Measurements from ENCODE around the gene NUTM2G. TPM values are rescaled to one million over a fixed set of nuclear protein-coding genes. Genes with fewer than 3 reads are reported as not detected.
A peak's percentile ranks its signal among the peaks of the same experiment; 100 is the strongest.
"Not testable (repeated sequence)": the region's sequence is repeated elsewhere in the genome, so short reads cannot be mapped to it uniquely, and the experiment has no call there.

NUTM2G gene, protein sequence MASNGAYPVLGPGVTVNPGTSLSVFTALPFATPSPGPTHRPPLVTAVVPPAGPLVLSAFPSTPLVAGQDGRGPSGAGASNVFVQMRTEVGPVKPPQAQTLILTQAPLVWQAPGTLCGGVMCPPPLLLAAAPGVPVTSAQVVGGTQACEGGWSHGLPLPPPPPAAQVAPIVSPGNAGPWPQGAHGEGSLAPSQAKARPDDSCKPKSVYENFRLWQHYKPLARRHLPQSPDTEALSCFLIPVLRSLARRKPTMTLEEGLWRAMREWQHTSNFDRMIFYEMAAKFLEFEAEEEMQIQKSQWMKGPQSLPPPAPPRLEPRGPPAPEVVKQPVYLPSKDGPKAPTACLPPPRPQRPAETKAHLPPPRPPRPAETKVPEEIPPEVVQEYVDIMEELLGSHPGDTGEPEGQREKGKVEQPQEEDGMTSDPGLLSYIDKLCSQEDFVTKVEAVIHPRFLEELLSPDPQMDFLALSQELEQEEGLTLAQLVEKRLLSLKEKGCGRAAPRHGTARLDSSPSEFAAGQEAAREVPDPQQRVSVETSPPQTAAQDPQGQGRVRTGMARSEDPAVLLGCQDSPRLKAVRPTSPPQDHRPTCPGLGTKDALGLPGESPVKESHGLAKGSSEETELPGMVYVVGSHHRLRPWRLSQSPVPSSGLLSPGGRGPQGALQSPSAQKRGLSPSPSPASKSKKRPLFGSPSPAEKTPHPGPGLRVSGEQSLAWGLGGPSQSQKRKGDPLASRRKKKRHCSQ
- total RNA-seq = not detected
- long read RNA-seq, partial matches to known transcripts = 0 of 2 reads
- long read RNA-seq, other reads (novel, unspliced or antisense) = 2 of 2 reads

- intact Hi-C loops (cut with DNase I); H3K36me3 ChIP-seq: not testable (repeated sequence)
These were observed at the start of gene NUTM2G for GRCh38 chr9:96928543-96928942. Gene NUTM2G (plus strand): TSS chr9:96928843. CDS start chr9:96929025, 182 bp downstream.

GRCh38 chr9:96883922-96884321 lies 44.7 kb upstream of the NUTM2G start:
- Histone ChIP-seq H3K4me3 (no peak overlapping the region), H3K27ac (no peak overlapping the region), H3K9me3 (no peaks in the 10 kb centered on the region), H3K27me3 (no peaks in the 10 kb centered on the region), H3K4me1 (no peaks in the 10 kb centered on the region), H3K36me3 (no peaks in the 10 kb centered on the region)
- ATAC-seq (peak; percentile 63), DNase-seq (no peak)
- intact Hi-C loops (cut with DNase I) = no loop called here
- no peak for TF ChIP-seq CTCF (IDR thresholded peaks at IDR 0.05)

More at GRCh38 chr9:96928543-96928942, at the start of gene NUTM2G:
- not testable (repeated sequence) for H3K4me3 ChIP-seq, H3K4me1 ChIP-seq, DNase-seq, ATAC-seq, H3K27me3 ChIP-seq, H3K9me3 ChIP-seq, H3K27ac ChIP-seq

- DNase-seq = no peak
- ATAC-seq = peak; percentile 59
- Histone ChIP-seq H3K27me3 (no peaks in the 10 kb centered on the region), H3K36me3 (no peaks in the 10 kb centered on the region), H3K4me3 (no peak overlapping the region), H3K4me1 (no peaks in the 10 kb centered on the region), H3K27ac (no peak overlapping the region), H3K9me3 (no peaks in the 10 kb centered on the region)
- no peak for TF ChIP-seq CTCF (IDR thresholded peaks at IDR 0.05)
- intact Hi-C loops (cut with DNase I) = no loop called here
These were observed 44.2 kb upstream of the NUTM2G start for GRCh38 chr9:96884443-96884842.

- no peaks in the 10 kb centered on the region for H3K4me1 ChIP-seq
- DNase-seq (no peak), ATAC-seq (no peak)
- H3K36me3 ChIP-seq = no peaks in the 10 kb centered on the region
- no peak for TF ChIP-seq CTCF (IDR thresholded peaks at IDR 0.05)
- H3K9me3 ChIP-seq = no peaks in the 10 kb centered on the region
- no peaks in the 10 kb centered on the region for H3K27me3 ChIP-seq
- intact Hi-C loops (cut with DNase I) = no loop called here
- H3K4me3 ChIP-seq = no peak overlapping the region
- H3K27ac ChIP-seq = no peak overlapping the region
These were observed 43.2 kb upstream of the NUTM2G start for GRCh38 chr9:96885424-96885823.

- H3K4me1 ChIP-seq = no peaks in the 10 kb centered on the region
- DNase-seq (no peak), ATAC-seq (no peak)
- no peak for TF ChIP-seq CTCF (IDR thresholded peaks at IDR 0.05)
- H3K9me3 ChIP-seq = no peaks in the 10 kb centered on the region
- H3K36me3 ChIP-seq = no peaks in the 10 kb centered on the region
- no peak overlapping the region for H3K4me3 ChIP-seq
- intact Hi-C loops (cut with DNase I) = no loop called here
- no peaks in the 10 kb centered on the region for H3K27me3 ChIP-seq
- H3K27ac ChIP-seq = no peak overlapping the region
These were observed 40.1 kb upstream of the NUTM2G start for GRCh38 chr9:96888591-96888990.

- intact Hi-C loops (cut with DNase I) = no loop called here
- Histone ChIP-seq H3K4me1 (no peaks in the 10 kb centered on the region), H3K9me3 (no peaks in the 10 kb centered on the region), H3K27me3 (no peaks in the 10 kb centered on the region), H3K27ac (no peak overlapping the region), H3K4me3 (no peak overlapping the region), H3K36me3 (peaks cover 15% of the 10 kb centered on the region)
- ATAC-seq (no peak), DNase-seq (no peak)
- no peak for TF ChIP-seq CTCF (IDR thresholded peaks at IDR 0.05)
These were observed 36.5 kb upstream of the NUTM2G start for GRCh38 chr9:96892131-96892530.

DNA sequence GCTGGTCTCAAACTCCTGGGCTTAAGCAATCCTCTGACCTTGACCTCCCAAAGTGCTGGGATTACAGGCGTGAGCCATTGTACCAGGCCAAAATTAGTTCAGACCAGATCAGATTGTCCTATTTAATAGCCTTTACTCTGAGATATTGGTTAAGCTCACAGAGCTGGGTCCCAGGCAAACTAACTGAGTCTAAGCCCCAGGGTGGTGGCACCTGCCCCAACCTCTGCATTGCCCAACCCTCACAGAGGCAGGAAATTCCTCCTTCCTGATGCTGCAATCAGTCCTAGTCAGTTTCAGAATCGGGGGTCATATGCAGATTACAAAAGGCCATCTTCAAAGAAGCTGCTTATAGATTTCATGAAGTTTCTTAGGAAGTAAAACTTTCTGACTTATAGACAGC lies 28.6 kb upstream of the NUTM2G start:
- H3K36me3 ChIP-seq; H3K4me3 ChIP-seq; H3K27me3 ChIP-seq; H3K4me1 ChIP-seq; H3K27ac ChIP-seq; intact Hi-C loops (cut with DNase I); H3K9me3 ChIP-seq; DNase-seq: not testable (repeated sequence)
- peak; percentile 65 for ATAC-seq

- H3K9me3 ChIP-seq; H3K27me3 ChIP-seq; ATAC-seq; DNase-seq; intact Hi-C loops (cut with DNase I); H3K4me1 ChIP-seq; H3K36me3 ChIP-seq; H3K27ac ChIP-seq; H3K4me3 ChIP-seq: not testable (repeated sequence)
These were observed 23.5 kb upstream of the NUTM2G start for GRCh38 chr9:96904947-96905722.
